ENCODE data around the gene SLIT3. TPM values are rescaled to one million over a fixed set of nuclear protein-coding genes. Genes with fewer than 3 reads are reported as not detected.

SLIT3 gene
- total RNA-seq, 1 donor from 2014 or later = 3.1 TPM

- no peak for DNase-seq (ENCODE audit: low read depth)
- no peak overlapping the region for H3K4me3 ChIP-seq (ENCODE audit: low read depth, low read length)
- no peak for TF ChIP-seq CTCF (conservative IDR thresholded peaks at IDR 0.05; ENCODE audit: low read depth, low read length)
Measured at GRCh38 chr5:168833383-168833782, 467.6 kb downstream of the SLIT3 start.

- TF ChIP-seq CTCF (conservative IDR thresholded peaks at IDR 0.05; ENCODE audit: low read depth, low read length) = no peak
- H3K4me3 ChIP-seq (ENCODE audit: low read depth, low read length) = no peak overlapping the region
- DNase-seq (ENCODE audit: low read depth) = no peak
Measured at GRCh38 chr5:168832308-168832707, 468.6 kb downstream of the SLIT3 start.

- TF ChIP-seq CTCF (conservative IDR thresholded peaks at IDR 0.05; ENCODE audit: low read depth, low read length) = no peak
Measured at GRCh38 chr5:168831383-168831782, 469.6 kb downstream of the SLIT3 start.

GRCh38 chr5:168830833-168831232 is 470.1 kb downstream of the SLIT3 start:
- TF ChIP-seq CTCF (conservative IDR thresholded peaks at IDR 0.05; ENCODE audit: low read depth, low read length) = no peak
- no peak overlapping the region for H3K4me3 ChIP-seq (ENCODE audit: low read depth, low read length)
- no peak for DNase-seq (ENCODE audit: low read depth)

More at GRCh38 chr5:168831383-168831782, 469.6 kb downstream of the SLIT3 start:
- no peak overlapping the region for H3K4me3 ChIP-seq (ENCODE audit: low read depth, low read length)
- no peak for DNase-seq (ENCODE audit: low read depth)

GRCh38 chr5:168829922-168830417 is 471.0 kb downstream of the SLIT3 start:
- no peak for TF ChIP-seq CTCF (conservative IDR thresholded peaks at IDR 0.05; ENCODE audit: low read depth, low read length)
- no peak for DNase-seq (ENCODE audit: low read depth)

GRCh38 chr5:168829044-168829443 is 471.9 kb downstream of the SLIT3 start:
- DNase-seq (ENCODE audit: low read depth) = no peak
- no peak for TF ChIP-seq CTCF (conservative IDR thresholded peaks at IDR 0.05; ENCODE audit: low read depth, low read length)
- H3K4me3 ChIP-seq (ENCODE audit: low read depth, low read length) = no peak overlapping the region

More at GRCh38 chr5:168829922-168830417, 471.0 kb downstream of the SLIT3 start:
- H3K4me3 ChIP-seq (ENCODE audit: low read depth, low read length) = no peak overlapping the region

GRCh38 chr5:168827636-168828035 is 473.3 kb downstream of the SLIT3 start:
- no peak for DNase-seq (ENCODE audit: low read depth)
- no peak for TF ChIP-seq CTCF (conservative IDR thresholded peaks at IDR 0.05; ENCODE audit: low read depth, low read length)
- H3K4me3 ChIP-seq (ENCODE audit: low read depth, low read length) = no peak overlapping the region
